ENCODE results near the gene ATG9B. TPM values are rescaled to one million over a fixed set of nuclear protein-coding genes. Genes with fewer than 3 reads are reported as not detected.
"Not testable (repeated sequence)": the region's sequence is repeated elsewhere in the genome, so short reads cannot be mapped to it uniquely, and the experiment has no call there.

Gene ATG9B
- total RNA-seq, 1 donor from 2014 or later: 0.11 TPM

GRCh38 chr7:151018421-151019129, 5.7 kb downstream of the ATG9B start:
- DNase-seq (ENCODE audit: low read depth): no peak

- DNase-seq (ENCODE audit: low read depth): peak; percentile 39
Measured at GRCh38 chr7:151017953-151018420, 6.3 kb downstream of the ATG9B start.

GRCh38 chr7:151017370-151017952, 6.8 kb downstream of the ATG9B start:
- no peak for DNase-seq (ENCODE audit: low read depth)

GRCh38 chr7:151016942-151017341, 7.4 kb downstream of the ATG9B start:
- DNase-seq (ENCODE audit: low read depth): no peak

GRCh38 chr7:151016505-151016904, 7.8 kb downstream of the ATG9B start:
- no peak for DNase-seq (ENCODE audit: low read depth)

- no peak for DNase-seq (ENCODE audit: low read depth)
Measured at GRCh38 chr7:151015967-151016366, 8.3 kb downstream of the ATG9B start.

- DNase-seq (ENCODE audit: low read depth): peak; percentile 29
Measured at GRCh38 chr7:151014950-151015349, 9.3 kb downstream of the ATG9B start.

GRCh38 chr7:151013733-151014497, 10.4 kb downstream of the ATG9B start:
- no peak for DNase-seq (ENCODE audit: low read depth)

GRCh38 chr7:151013356-151013732, 10.9 kb downstream of the ATG9B start:
- no peak for DNase-seq (ENCODE audit: low read depth)

GRCh38 chr7:151012911-151013347, 11.4 kb downstream of the ATG9B start:
- DNase-seq (ENCODE audit: low read depth): peak; percentile 31

- DNase-seq (ENCODE audit: low read depth): no peak
Measured at GRCh38 chr7:151012031-151012692, 12.1 kb downstream of the ATG9B start.

GRCh38 chr7:151011616-151012015, 12.7 kb downstream of the ATG9B start:
- not testable (repeated sequence) for DNase-seq (ENCODE audit: low read depth)

GRCh38 chr7:151011097-151011409, 13.2 kb downstream of the ATG9B start:
- no peak for DNase-seq (ENCODE audit: low read depth)

- DNase-seq (ENCODE audit: low read depth): no peak
Measured at GRCh38 chr7:151010307-151011096, 13.8 kb downstream of the ATG9B start.

- DNase-seq (ENCODE audit: low read depth): no peak
Measured at GRCh38 chr7:151010037-151010306, 14.3 kb downstream of the ATG9B start.

GRCh38 chr7:151009327-151010036, 14.8 kb downstream of the ATG9B start:
- DNase-seq (ENCODE audit: low read depth): no peak

GRCh38 chr7:151008511-151009323, 15.6 kb downstream of the ATG9B start:
- no peak for DNase-seq (ENCODE audit: low read depth)

- no peak for DNase-seq (ENCODE audit: low read depth)
Measured at GRCh38 chr7:151008143-151008510, 16.2 kb downstream of the ATG9B start.

GRCh38 chr7:151007469-151007898, 16.8 kb downstream of the ATG9B start:
- DNase-seq (ENCODE audit: low read depth): no peak
